HepG2 (cell line): Measurements from ENCODE around the gene SMAD7. TPM values are rescaled to one million over a fixed set of nuclear protein-coding genes. Genes with fewer than 3 reads are reported as not detected.

ENCODE experiments used
- ARNTL ChIP-seq: sonication (generic); formaldehyde crosslinking; IDR thresholded peaks from 2 replicates; pipeline ENCODE4 v1.4.0; 2020; ENCODE audit warnings: mild to moderate bottlenecking, missing genetic modification reagents
- ASH2L ChIP-seq: fragments of 300-600, 200-600 bp; sonication (generic); IDR thresholded peaks from 2 replicates; pipeline ENCODE4 v1.7.0; 2017; ENCODE audit warnings: low read depth, mild to moderate bottlenecking, moderate library complexity, mixed read lengths, low read length; ENCODE audit not compliant: insufficient read length
- GPN1 ChIP-seq: sonication (generic); formaldehyde crosslinking; IDR thresholded peaks from 2 replicates; pipeline ENCODE4 v1.5.1; 2020; ENCODE audit warnings: missing genetic modification reagents, borderline replicate concordance
- HHEX ChIP-seq: IDR thresholded peaks from 2 replicates; pipeline ENCODE4 v1.6.1; 2016; ENCODE audit warnings: control low read depth
- HOXA7 ChIP-seq: sonication (generic); formaldehyde crosslinking; IDR thresholded peaks from 2 replicates; pipeline ENCODE4 v1.8.1; 2022; ENCODE audit warnings: mild to moderate bottlenecking, missing genetic modification reagents, moderate library complexity
- KDM1A ChIP-seq: IDR thresholded peaks from 2 replicates; pipeline ENCODE4 v1.6.1; 2016; ENCODE audit warnings: missing compliant biosample characterization
- KLF16 ChIP-seq, 2 experiments: sonication (generic) in 1 of 2; formaldehyde crosslinking in 1 of 2; IDR thresholded peaks; 2 replicates each; pipeline versions ENCODE4 v1.6.1 to v1.8.0; 2016 to 2023; ENCODE audit warnings: missing genetic modification reagents in 2 of 2, missing compliant biosample characterization in 1 of 2
- MED13 ChIP-seq: sonication (generic); formaldehyde crosslinking; IDR thresholded peaks from 2 replicates; pipeline ENCODE4 v1.5.0; 2020; ENCODE audit warnings: missing genetic modification reagents
- PAF1 ChIP-seq: IDR thresholded peaks from 2 replicates; pipeline ENCODE4 v1.6.1; 2016; ENCODE audit warnings: missing genetic modification reagents, missing compliant biosample characterization
- PAWR ChIP-seq: sonication (generic); formaldehyde crosslinking; IDR thresholded peaks from 2 replicates; pipeline ENCODE4 v1.4.0; 2020; ENCODE audit warnings: missing genetic modification reagents, mild to moderate bottlenecking, borderline replicate concordance
- PLRG1 ChIP-seq: fragments of 450-650 bp; conservative IDR thresholded peaks from 2 replicates; pipeline ENCODE4 v1.6.1; 2016
- SMARCE1 ChIP-seq: fragments of 450-650 bp; IDR thresholded peaks from 2 replicates; pipeline ENCODE4 v1.6.1; 2017; ENCODE audit warnings: borderline replicate concordance
- SOX6 ChIP-seq, 2 experiments: fragments of 450-650 bp in 1 of 2; sonication (generic) in 1 of 2; formaldehyde crosslinking in 1 of 2; IDR thresholded peaks; 2 replicates each; pipeline versions ENCODE4 v1.4.0 to v1.6.1; 2017 to 2020; ENCODE audit warnings: antibody characterized with exemption in 1 of 2, mild to moderate bottlenecking in 1 of 2, missing genetic modification reagents in 1 of 2
- TEAD2 ChIP-seq: sonication (generic); formaldehyde crosslinking; IDR thresholded peaks from 2 replicates; pipeline ENCODE4 v1.9.0; 2021; ENCODE audit warnings: missing genetic modification reagents
- ZNF451 ChIP-seq: sonication (generic); formaldehyde crosslinking; IDR thresholded peaks from 2 replicates; pipeline ENCODE4 v1.5.0; 2020; ENCODE audit warnings: mild to moderate bottlenecking, missing genetic modification reagents
- ZNF605 ChIP-seq: sonication (generic); formaldehyde crosslinking; IDR thresholded peaks from 2 replicates; pipeline ENCODE4 v1.8.0; 2022; ENCODE audit warnings: mild to moderate bottlenecking, missing genetic modification reagents
- ZSCAN30 ChIP-seq: sonication (generic); formaldehyde crosslinking; IDR thresholded peaks from 2 replicates; pipeline ENCODE4 v1.5.0; 2020; ENCODE audit warnings: mild to moderate bottlenecking, missing genetic modification reagents
- polyA plus RNA-seq, 8 experiments: library from polyadenylated mRNA; depleted of rRNA in 3 of 8; stranded (reverse) in 7 of 8; unstranded in 1 of 8; fragments of >200 nt; fragmentation: Illumina TruSeq in 4 of 8; extraction: Trizol in 4 of 8; gene quantifications; 2 replicates each; pipeline versions ENCODE4 v1.2.1 to v1.2.3, GENCODE V29; 2011 to 2016; ENCODE audit warnings: low read depth in 4 of 8, missing spikeins in 1 of 8, mixed read lengths in 1 of 8; ENCODE audit not compliant: insufficient read depth in 1 of 8
- total RNA-seq, 5 experiments: library from RNA; depleted of rRNA; stranded (reverse); fragments of >200 nt; fragmentation: Illumina TruSeq; extraction: Trizol; gene quantifications; 2 replicates each; pipeline ENCODE4 v1.2.3, GENCODE V29; 2016; ENCODE audit warnings: low read depth in 1 of 5
- TF ChIP-seq, protein P1 (sequence below): sonication (generic); formaldehyde crosslinking; conservative IDR thresholded peaks from 2 replicates; pipeline ENCODE4 v1.4.0; 2020; ENCODE audit warnings: missing genetic modification reagents
- TF ChIP-seq, protein P2 (sequence below), 2 experiments: sonication (generic) in 1 of 2; formaldehyde crosslinking in 1 of 2; IDR thresholded peaks; 2 replicates each; pipeline versions ENCODE4 v1.4.0 to v1.6.1; 2018 to 2020; ENCODE audit warnings: missing genetic modification reagents in 2 of 2, borderline replicate concordance in 1 of 2, low read depth in 1 of 2, mild to moderate bottlenecking in 1 of 2, missing biosample characterization in 1 of 2
- TF ChIP-seq, protein P3 (sequence below): sonication (generic); formaldehyde crosslinking; IDR thresholded peaks from 2 replicates; pipeline ENCODE4 v1.5.1; 2020; ENCODE audit warnings: mild to moderate bottlenecking, missing genetic modification reagents, moderate library complexity
- TF ChIP-seq, protein P4 (sequence below): sonication (generic); formaldehyde crosslinking; IDR thresholded peaks from 2 replicates; pipeline ENCODE4 v1.5.0; 2020; ENCODE audit warnings: mild to moderate bottlenecking, missing genetic modification reagents

Gene SMAD7
- total and polyA plus RNA-seq, 2 of the 13 experiments (the other 11 are each of a cell fraction or from before 2014, with no cell fraction given), result 17.4 to 24.7 TPM

DNA sequence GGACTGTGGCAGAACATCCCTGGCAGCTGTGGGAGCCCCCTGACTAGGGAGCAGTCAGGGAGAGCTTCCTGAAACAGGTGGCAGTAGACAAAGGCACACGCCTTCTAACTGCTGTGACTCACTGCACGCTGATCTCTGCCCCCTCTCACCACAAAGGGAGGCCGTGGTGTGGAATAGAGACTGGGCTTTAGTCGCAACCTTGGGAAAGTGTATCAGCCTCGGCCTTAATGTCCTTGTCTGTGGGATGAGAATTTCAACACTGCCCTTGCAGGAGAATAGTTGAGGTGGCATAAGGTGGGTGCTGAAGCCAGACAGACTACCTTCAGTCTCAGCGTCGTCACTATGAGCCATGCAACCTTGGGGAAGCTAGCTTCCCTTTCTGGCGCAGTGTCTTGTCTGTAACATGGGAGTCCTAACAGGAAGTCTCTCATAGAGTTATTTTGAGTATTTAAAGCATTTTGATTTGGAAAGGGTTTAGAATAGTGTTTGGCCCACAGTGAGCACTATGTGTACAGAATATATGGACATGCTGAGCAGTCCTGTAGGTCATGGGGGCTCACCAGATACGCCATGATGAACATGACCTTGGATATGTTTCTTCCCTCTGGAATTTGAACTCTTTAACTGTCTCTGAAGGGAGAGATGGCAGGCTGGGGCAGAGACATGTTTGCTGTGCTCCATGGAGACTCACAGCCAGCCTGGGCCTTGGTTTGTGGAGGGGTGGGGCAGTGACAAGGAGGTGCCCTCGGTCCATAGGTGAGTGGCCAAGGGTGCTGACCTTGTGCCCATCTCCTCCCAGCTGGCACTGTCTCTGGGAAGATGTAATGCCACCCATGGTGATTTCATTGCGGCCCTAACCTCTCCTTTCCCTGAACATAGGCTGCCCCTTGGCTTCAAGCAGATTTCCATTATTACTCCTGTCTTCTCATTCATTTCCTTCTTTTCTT, 29.5 kb upstream of the SMAD7 start (continued):
- TF ChIP-seq GPN1 (CRISPR knock-in tag), result no peak
- TF ChIP-seq SOX6 (IDR thresholded peaks at IDR 0.05), result no peak
- peak; percentile 85 for TF ChIP-seq SOX6 (CRISPR knock-in tag; IDR thresholded peaks at IDR 0.05)
- 0 out of 2 replicates have a peak, but pooled peaks have one; percentile 15 for TF ChIP-seq ZNF451 (CRISPR knock-in tag)
- no peak for TF ChIP-seq ZNF605 (CRISPR knock-in tag)
- TF ChIP-seq ARNTL, result no peak
- TF ChIP-seq, protein P1, sequence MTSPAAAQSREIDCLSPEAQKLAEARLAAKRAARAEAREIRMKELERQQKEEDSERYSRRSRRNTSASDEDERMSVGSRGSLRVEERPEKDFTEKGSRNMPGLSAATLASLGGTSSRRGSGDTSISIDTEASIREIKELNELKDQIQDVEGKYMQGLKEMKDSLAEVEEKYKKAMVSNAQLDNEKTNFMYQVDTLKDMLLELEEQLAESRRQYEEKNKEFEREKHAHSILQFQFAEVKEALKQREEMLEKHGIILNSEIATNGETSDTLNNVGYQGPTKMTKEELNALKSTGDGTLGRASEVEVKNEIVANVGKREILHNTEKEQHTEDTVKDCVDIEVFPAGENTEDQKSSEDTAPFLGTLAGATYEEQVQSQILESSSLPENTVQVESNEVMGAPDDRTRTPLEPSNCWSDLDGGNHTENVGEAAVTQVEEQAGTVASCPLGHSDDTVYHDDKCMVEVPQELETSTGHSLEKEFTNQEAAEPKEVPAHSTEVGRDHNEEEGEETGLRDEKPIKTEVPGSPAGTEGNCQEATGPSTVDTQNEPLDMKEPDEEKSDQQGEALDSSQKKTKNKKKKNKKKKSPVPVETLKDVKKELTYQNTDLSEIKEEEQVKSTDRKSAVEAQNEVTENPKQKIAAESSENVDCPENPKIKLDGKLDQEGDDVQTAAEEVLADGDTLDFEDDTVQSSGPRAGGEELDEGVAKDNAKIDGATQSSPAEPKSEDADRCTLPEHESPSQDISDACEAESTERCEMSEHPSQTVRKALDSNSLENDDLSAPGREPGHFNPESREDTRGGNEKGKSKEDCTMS, result no peak
- TF ChIP-seq HHEX, result no peak
- TF ChIP-seq ZSCAN30 (CRISPR knock-in tag), result no peak
- TF ChIP-seq, protein P2, sequence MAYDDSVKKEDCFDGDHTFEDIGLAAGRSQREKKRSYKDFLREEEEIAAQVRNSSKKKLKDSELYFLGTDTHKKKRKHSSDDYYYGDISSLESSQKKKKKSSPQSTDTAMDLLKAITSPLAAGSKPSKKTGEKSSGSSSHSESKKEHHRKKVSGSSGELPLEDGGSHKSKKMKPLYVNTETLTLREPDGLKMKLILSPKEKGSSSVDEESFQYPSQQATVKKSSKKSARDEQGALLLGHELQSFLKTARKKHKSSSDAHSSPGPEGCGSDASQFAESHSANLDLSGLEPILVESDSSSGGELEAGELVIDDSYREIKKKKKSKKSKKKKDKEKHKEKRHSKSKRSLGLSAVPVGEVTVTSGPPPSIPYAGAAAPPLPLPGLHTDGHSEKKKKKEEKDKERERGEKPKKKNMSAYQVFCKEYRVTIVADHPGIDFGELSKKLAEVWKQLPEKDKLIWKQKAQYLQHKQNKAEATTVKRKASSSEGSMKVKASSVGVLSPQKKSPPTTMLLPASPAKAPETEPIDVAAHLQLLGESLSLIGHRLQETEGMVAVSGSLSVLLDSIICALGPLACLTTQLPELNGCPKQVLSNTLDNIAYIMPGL (CRISPR knock-in tag; IDR thresholded peaks at IDR 0.05; ENCODE audit: borderline replicate concordance in 1 of 2, low read depth in 1 of 2), result no peak; a peak in 1 of 4 replicates
- TF ChIP-seq KDM1A (CRISPR knock-in tag), result peak; percentile 39; the same call in 1 of the 2 replicates
- TF ChIP-seq MED13, result no peak
- TF ChIP-seq PLRG1, result no peak
- TF ChIP-seq HOXA7 (CRISPR knock-in tag), result no peak
- no peak for TF ChIP-seq SMARCE1
- no peak for TF ChIP-seq PAWR
- TF ChIP-seq KLF16 (CRISPR knock-in tag; IDR thresholded peaks at IDR 0.05), result no peak
- TF ChIP-seq PAF1 (CRISPR knock-in tag), result no peak
- no peak for TF ChIP-seq TEAD2 (CRISPR knock-in tag)
- TF ChIP-seq, protein P3, sequence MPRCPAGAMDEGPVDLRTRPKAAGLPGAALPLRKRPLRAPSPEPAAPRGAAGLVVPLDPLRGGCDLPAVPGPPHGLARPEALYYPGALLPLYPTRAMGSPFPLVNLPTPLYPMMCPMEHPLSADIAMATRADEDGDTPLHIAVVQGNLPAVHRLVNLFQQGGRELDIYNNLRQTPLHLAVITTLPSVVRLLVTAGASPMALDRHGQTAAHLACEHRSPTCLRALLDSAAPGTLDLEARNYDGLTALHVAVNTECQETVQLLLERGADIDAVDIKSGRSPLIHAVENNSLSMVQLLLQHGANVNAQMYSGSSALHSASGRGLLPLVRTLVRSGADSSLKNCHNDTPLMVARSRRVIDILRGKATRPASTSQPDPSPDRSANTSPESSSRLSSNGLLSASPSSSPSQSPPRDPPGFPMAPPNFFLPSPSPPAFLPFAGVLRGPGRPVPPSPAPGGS (CRISPR knock-in tag), result no peak; the same call in 1 of the 2 replicates
- TF ChIP-seq ASH2L, result peak; percentile 67
- TF ChIP-seq, protein P4, sequence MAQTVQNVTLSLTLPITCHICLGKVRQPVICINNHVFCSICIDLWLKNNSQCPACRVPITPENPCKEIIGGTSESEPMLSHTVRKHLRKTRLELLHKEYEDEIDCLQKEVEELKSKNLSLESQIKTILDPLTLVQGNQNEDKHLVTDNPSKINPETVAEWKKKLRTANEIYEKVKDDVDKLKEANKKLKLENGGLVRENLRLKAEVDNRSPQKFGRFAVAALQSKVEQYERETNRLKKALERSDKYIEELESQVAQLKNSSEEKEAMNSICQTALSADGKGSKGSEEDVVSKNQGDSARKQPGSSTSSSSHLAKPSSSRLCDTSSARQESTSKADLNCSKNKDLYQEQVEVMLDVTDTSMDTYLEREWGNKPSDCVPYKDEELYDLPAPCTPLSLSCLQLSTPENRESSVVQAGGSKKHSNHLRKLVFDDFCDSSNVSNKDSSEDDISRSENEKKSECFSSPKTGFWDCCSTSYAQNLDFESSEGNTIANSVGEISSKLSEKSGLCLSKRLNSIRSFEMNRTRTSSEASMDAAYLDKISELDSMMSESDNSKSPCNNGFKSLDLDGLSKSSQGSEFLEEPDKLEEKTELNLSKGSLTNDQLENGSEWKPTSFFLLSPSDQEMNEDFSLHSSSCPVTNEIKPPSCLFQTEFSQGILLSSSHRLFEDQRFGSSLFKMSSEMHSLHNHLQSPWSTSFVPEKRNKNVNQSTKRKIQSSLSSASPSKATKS, result no peak
